HG03039 (cell line): Measurements from ENCODE around the gene TFDP2.
A peak's percentile ranks its signal among the peaks of the same experiment; 100 is the strongest.
"Not testable (repeated sequence)": the region's sequence is repeated elsewhere in the genome, so short reads cannot be mapped to it uniquely, and the experiment has no call there.

Experiments
- ATAC-seq: cut with Tn5 transposase; IDR thresholded peaks from one replicate; pipeline ENCODE4 v1.9.1; 2021; ENCODE audit warnings: mild to moderate bottlenecking, moderate library complexity; ENCODE audit not compliant: unreplicated experiment

Gene TFDP2

GRCh38 chr3:142077155-142077858 is 72.0 kb downstream of the TFDP2 start:
- ATAC-seq, result no peak

GRCh38 chr3:142075656-142076055 is 73.7 kb downstream of the TFDP2 start:
- ATAC-seq, result not testable (repeated sequence)

GRCh38 chr3:142072816-142073215 is 76.5 kb downstream of the TFDP2 start:
- no peak for ATAC-seq

- ATAC-seq, result no peak
Observed at GRCh38 chr3:142065932-142066331, 83.4 kb downstream of the TFDP2 start.

DNA sequence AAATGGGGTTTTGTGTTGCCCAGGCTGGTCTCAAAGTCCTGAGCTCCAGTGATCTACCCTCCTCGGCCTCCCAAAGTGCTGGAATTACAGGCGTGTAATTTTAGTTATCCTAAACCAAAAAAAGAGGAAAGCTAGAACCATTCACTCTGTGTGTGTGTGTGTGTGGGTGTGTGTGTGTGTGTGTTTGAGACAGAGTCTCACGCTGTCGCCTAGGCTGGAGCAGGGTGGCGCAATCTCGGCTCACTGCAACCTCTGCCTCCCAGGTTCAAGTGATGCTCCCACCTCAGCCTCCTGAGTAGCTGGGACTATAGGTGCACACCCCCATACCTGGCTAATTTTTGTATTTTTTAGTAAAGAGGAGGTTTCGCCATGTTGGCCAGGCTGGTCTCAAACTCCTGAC is 84.0 kb downstream of the TFDP2 start:
- ATAC-seq, result no peak

- no peak for ATAC-seq
Observed at GRCh38 chr3:142064454-142064853, 84.9 kb downstream of the TFDP2 start.

- no peak for ATAC-seq
Observed at GRCh38 chr3:142057331-142057725, 92.0 kb downstream of the TFDP2 start.

DNA sequence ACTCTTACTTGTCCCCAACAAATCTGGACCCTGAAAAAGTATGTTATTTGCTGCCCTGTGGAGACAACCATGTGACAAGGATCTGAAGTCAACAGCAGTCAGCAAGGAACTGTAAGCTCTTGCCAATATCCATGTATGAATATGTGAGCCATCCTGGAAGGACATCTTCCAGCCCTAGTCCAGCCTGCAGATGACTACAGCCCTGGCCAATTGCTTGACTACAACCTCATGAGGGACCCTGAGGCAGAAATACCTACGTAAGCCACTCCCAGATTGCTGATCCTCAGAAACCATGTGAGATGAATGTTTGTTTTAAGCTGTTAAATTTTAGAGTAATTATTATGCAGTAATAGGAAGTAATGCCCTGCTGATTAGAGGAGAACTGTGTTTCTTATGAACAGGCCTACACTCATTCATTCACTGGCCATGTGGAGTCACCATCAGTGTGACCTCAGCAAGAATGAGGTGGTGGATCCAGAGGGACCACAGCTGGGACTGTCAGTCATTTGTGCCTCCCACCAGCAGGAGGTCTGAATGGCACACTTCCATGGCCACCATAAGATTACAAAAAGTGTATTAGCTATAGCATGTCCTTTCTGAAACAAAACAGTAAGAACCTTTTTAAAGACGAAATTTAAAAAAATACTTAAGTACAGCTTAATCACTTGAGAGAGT is 92.6 kb downstream of the TFDP2 start:
- ATAC-seq, result no peak

GRCh38 chr3:142053835-142054234 is 95.5 kb downstream of the TFDP2 start:
- no peak for ATAC-seq

DNA sequence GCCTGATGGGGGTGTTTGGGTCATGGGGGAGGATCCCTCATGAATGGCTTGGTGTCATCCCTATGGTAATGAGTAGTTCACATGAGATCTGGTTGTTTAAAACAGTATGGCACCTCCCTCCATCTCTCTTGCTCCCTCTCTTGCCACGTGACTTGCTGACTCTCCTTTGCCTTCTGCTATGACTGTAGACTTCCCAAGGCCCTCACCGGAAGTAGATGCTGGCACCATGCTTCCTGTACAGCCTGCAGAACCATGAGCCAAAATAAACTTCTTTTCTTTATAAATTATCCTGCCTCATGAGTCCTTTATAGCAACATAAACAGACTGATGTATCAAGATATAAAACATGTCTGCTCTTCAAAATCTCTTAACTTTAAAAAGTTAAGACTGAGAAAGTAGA is 96.1 kb downstream of the TFDP2 start:
- ATAC-seq, result no peak

- ATAC-seq, result no peak
Observed at GRCh38 chr3:142051351-142051750, 98.0 kb downstream of the TFDP2 start.

GRCh38 chr3:142047021-142047369 is 102.3 kb downstream of the TFDP2 start:
- no peak for ATAC-seq

GRCh38 chr3:142046320-142047020 is 102.9 kb downstream of the TFDP2 start:
- no peak for ATAC-seq

- no peak for ATAC-seq
Observed at GRCh38 chr3:142040941-142041491, 108.3 kb downstream of the TFDP2 start.

DNA sequence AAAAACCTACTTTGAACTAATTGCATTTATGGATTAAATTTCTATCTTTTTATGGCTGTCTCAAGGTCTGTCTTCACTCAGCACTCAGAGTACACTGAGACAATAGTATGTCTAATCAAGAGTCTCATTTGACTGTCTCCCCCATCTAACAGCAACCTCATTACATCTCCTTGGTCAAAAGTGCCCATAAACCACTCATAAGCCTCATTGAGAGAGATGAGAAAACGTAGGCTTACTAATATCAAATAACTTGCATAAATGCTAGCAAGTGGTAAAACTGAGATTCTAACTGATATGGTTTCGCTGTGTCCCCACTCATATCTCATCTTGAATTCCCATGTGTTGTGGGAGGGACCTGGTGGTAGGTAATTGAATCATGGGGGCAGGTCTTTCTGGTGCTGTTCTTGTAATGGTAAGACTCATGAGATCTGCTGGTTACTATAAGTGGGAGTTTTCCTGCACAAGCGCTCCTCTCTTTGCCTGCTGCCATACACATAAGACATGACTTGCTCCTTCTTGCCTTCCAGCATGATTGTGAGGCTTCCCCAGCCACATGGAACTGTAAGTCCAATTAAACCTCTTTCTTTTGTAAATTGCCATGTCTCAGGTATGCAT is 113.9 kb downstream of the TFDP2 start:
- no peak for ATAC-seq

- no peak for ATAC-seq
Observed at GRCh38 chr3:142033292-142033691, 116.1 kb downstream of the TFDP2 start.

- no peak for ATAC-seq
Observed at GRCh38 chr3:142031575-142031974, 117.8 kb downstream of the TFDP2 start.

DNA sequence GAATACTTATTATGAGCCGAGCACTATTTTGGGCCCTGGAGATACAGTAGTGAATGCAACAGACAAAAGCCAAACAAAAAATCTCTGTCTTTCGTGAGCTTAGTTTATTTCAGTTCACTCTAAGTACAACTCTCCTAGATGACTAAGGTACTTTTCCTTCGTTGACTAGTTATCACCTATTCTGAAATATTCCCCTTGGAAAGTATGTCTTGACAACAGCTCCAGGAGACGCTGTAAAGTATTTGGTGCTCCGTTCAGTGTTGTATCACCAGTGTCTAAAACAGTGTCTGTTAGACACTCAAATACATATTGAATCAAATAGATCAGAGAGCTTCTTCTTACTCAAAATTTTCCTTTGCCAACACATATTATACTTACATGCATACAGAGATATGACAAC is 119.6 kb downstream of the TFDP2 start:
- no peak for ATAC-seq

- ATAC-seq, result peak; percentile 50
Observed at GRCh38 chr3:142029052-142029642, 120.2 kb downstream of the TFDP2 start.

GRCh38 chr3:142028243-142028777 is 121.0 kb downstream of the TFDP2 start:
- ATAC-seq, result no peak

DNA sequence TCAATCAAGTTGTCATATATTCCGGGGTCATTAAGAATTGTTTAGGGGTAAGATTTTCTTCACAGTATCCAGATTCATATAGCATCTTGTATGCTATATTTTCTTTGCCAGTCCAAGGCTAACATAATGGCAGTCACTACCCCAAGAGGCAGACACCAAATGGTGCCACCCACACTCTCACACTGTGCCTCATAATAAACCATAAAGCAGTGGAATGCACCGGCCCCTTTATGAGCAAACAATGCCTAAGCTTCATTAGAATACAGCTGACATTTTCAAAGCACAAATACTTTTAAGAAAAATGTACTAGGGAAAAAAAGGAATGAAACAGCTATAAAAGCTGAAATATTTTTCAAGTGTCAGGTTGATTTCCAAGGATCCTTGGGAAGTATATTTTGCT is 121.6 kb downstream of the TFDP2 start:
- no peak for ATAC-seq
